Measurements from ENCODE around the gene RBM28.

GRCh38 chr7:128360359-128360678 is 16.6 kb upstream of the RBM28 start:
- TF ChIP-seq SIN3A (IDR thresholded peaks at IDR 0.05; ENCODE audit: borderline replicate concordance, insufficient read depth, low read length): no peak
- no peak for TF ChIP-seq POLR2AphosphoS5 (IDR thresholded peaks at IDR 0.05; ENCODE audit: low read depth, low read length)
- TF ChIP-seq FOXP2 (optimal IDR thresholded peaks at IDR 0.05; ENCODE audit: borderline replicate concordance, extremely low read depth, extremely low read length, insufficient read depth): no peak
